Activated T-cell treated with anti-CD3 and anti-CD28 coated beads for 4 hours (primary cell): ENCODE data around the gene GUK1.
"Not testable (repeated sequence)": the region's sequence is repeated elsewhere in the genome, so short reads cannot be mapped to it uniquely, and the experiment has no call there.

Source experiments
- DNase-seq: peaks from one replicate; pipeline ENCODE4 v3.0.0-alpha.2; 2020

Gene GUK1

DNA sequence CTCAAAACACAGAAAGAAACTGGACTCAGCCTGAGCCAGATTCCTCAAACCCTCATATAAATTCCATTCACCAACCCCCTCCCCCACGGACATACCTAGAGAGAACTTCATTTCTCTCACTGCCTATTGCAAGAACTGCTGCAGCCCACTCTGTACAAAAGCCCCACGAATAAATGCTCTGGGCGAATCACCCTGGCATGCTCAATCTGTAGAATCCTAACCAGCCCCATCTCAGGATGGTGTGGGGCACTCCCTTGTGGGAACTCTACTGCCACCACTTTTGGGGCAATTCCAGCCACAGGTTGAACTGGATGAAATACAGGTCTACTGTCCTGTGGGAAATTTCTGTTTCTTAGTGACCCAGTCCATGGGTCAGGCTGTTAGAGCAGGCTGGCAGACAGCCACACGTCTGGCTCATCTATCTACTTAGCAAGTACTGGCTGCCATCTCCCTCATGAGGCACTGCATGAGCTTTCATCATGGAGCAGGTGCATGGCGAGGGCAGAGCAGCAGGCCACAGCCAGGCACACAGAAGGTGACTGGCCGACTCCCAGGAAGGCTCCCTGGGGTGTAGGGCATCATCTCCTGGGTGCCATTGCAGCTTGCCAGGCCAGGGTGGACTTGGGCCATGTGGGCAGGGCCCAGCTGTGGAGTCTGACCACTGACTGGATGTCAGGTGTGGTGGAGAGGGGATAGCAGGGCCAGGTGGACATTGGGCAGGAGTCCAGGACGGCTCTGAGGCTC is 35.4 kb upstream of the GUK1 start:
- no peak for DNase-seq

DNA sequence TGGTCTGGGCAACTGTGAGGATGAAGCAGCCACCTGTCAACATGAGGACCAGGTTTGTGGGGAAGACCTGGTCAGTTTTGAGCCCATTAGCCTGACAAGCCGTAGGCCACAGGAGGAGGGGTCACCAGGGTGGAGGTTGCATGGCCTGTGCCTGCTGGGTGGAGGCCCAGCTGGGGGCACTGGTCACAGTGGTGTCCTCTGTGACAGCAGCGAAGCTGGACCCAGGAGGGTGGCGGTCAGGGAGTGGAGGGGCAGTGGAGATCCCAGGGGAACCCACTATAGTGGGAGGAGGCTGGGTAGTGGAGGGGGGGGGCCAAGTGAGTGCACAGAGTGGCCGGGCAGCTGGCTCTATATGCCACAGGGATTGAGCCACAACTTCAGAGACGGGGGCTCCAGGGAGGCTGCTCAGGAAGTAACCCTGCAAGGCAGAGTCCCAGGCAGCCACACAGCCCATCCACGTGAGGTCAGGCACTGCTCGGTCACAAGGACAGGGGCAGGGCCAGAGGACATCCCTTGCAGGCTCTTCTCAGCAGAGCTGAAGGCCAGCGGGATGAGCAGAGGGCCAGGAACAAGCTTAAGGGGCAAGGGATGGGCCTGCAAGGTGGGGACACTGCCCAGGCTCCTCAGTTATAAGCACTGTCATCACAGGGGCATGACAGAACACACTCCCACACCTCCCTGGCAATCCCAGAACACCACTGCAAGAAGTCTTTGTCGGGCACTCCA is 34.6 kb upstream of the GUK1 start:
- DNase-seq: no peak

DNA sequence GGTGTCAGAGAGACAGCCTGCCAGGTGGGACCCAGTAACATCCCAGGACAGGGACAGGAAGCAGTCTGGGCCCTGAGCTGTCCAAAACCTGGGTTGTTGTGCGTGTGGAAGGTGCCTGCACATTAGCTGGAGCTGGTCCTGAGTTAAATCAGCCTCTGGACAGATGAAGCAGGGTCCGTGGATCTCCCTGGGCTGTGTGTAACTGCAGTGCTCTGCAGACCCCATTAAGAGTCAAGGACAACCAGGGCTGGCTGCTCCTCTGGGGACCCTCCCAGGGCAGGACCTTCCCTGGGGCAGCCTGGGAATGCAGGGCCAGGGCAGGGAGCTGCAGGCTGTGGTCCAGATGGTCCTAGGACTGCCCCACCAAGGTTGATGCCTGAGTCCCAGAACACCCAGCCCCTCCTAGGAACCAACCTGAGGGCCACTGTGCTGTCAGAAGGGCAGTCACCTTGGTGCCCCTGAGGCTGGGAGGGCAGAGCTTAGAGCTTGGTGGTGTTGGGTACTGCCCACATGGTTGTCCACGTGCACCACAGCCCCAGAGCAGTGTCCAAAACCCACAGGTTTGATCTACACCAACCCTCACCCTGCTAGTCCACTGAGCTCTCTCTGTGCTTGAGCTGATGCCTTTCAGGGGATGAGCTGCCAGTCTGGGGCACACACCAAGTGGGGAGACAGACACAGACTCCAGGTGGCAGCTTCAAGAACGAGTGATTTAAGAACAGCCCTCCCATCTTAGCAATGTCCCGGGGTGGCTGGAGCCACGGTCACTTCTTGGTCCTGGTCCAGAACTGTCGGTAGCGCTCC is 33.9 kb upstream of the GUK1 start:
- no peak for DNase-seq

DNA sequence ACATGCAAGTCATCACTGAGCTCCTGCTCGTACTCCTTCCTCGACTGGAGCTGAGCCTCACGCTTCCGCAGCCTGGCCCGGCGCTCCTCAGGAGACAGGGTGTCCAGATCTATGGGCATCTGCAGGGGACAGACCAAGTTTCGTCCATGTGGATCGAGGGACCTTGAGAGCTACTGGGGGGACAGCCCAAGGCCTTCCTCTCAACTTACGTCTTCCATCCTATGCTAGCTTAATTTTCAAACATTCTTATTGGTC is 33.4 kb upstream of the GUK1 start:
- DNase-seq: no peak

DNA sequence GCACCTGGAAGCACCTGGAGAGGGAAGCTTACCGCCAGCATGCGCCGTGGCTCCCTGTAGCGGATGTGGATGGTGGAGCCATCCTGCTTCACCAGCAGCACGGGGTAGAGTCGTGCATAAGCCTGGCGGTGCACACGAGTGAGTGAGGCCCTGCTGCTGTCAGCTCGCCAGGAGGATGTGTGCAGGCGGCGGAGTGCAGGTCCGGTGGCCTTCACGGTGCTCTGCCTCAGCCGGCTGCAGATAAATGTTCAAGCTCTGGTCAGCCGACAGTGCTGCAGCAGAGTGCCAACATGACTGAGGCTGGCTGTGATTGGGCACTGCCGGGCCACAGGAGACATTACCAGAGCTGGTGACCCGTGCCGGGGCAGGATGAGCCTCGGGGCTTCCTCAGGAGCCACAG is 32.4 kb upstream of the GUK1 start:
- DNase-seq: no peak

DNA sequence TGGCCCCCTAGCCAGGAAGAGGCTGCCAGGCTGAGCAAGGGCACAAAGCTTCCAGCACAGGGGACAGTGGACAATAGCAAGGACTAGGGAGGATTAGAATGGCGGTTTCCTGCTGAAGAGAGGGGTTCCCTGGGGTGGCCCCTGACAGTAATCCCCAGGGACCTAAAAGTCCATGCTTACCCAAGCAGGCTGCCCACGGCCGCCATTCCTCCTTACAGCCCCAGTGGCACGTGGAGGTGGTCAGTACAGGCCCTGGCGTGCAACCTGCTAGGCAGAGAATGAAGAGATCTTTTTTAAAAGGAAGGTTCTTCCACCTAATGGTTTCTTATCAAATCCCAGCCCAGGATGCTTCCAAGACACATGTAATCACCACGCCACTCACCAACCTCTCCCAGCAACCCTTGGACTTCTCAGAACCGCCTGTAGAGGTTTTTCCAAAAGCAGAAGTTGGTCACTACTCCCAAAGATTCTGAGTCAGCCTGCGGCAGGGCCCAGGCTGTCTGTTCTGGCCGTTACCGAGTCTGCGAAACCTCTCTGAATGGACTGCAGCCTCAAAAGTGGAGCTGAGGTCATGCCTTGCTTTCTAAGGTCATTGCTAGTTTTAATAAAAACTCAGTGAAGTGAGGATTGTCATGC is 31.9 kb upstream of the GUK1 start:
- DNase-seq: no peak

DNA sequence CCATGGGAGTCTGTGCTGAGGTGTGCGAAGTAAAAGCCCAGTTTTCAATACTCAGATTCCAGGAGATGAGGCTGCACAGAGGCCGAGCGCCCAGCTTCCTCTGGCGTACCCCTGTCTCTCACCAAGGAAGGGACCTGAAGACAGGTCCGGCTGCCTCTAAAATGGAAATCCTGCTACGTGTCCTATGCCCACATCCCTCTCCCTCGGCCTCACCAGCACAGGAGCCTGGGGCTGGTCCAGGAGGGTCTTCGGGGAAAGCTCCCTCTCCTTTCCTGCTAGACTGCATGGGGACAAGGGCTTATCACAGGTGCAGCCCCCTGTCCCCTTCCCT is 31.4 kb upstream of the GUK1 start:
- DNase-seq: no peak

DNA sequence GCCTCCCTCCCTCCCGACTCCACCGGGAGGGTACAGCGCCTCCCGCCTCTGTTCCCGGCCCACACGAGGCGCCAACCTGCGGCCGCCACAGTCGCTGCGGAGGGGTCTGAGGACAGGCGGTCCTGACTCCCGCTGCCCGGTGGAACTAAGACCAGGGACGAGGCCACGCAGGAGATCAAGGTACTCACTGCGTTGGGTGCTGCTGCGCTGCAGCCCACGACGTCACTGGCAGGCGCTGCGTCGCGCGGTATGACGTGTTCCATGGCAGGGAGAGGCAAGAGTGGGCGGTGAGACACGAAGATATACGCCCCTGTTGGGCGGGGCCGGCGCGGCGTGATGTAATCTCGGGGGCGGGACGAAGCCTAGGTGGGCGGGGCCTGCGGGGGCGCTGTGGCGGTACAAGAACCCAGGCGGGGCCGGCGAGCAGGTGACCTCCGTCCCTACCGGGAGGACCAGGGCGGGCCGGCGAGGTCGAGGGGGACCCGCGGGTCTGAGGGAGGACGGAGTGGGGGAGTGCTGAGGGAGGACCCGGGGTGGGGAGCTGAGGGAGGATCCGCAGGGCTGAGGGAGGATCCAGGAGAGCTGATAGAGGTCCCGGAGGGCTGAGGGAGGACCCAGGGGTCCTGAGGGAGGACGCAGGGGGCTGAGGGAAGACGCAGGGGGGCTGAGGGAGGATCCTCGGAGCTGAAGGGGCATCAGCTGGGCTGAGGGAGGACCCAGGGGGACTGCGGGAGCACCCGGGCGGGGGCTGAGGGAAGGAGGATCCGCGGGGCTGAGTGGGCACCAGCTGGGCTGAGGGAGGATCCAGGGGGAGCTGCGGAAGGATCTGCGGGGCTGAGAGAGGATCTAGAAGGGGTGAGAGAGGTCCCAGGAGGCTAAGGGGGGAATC is 30.8 kb upstream of the GUK1 start, which contains the start of gene MRPL55:
Gene MRPL55, minus strand, starts transcription at position 227 of the 889 bp plus-strand sequence. CDS start 1,039 bp downstream, outside the sequence.
- peak; percentile 100 for DNase-seq

DNA sequence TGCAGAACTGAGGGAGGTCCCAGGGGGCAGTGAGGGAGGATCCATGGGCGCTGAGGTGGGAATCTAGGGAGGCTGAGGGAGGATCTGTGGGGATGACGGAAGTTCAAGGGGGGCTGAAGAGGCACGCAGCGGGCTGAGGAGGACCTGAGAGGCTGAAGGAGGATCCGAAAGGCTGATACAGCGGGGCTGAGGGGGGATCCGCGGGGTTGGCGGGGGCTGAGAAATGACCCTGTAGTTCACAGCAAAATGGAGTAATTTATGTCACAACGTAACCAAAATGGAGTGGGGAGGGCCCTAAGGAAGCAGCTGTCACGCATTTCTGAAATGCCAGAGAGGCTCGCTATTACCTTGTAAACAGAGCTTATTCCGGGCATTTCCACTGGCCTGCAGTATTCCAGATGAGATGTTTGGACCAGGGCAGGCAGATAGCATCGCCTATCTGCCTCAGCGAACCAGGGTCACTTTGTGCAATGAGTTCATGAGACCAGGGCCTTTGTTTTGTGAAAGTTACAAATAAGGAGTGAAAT is 30.1 kb upstream of the GUK1 start:
- no peak for DNase-seq

DNA sequence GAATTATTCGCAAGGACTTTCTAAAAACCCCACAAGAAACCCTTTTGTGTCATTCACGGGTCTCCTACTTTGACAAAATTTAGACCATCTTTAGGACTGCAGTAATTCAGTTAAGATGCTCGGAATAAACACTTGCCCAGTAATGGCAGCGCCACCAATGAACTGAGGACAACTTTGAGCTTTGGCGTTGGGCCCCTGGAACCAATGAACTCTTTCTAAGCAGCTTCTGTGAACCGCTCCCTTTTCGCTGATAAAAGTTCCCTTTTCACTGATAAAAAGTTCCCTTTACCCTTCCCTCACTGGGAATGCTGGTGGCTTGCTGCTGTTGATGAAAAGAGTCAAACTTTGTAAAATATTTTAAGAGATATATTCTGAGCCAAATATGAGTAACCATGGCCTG is 29.5 kb upstream of the GUK1 start:
- no peak for DNase-seq

DNA sequence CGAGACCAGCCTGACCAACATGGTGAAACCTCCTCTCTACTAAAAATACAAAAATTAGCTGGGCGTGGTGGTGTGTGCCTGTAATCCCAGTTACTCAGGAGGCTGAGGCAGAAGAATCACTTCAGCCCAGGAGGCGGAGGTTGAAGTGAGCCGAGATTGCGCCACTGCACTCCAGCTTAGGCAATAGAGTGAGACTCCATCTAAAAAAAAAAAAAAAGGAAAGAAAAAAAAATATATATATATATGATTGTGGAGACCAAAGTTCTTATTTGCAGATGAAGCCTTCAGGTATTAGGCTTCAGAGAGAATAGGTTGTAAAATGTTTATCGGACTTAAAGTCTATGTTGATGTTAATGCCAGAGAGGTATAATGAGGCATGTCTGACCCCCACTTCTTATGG is 28.8 kb upstream of the GUK1 start:
- not testable (repeated sequence) for DNase-seq

DNA sequence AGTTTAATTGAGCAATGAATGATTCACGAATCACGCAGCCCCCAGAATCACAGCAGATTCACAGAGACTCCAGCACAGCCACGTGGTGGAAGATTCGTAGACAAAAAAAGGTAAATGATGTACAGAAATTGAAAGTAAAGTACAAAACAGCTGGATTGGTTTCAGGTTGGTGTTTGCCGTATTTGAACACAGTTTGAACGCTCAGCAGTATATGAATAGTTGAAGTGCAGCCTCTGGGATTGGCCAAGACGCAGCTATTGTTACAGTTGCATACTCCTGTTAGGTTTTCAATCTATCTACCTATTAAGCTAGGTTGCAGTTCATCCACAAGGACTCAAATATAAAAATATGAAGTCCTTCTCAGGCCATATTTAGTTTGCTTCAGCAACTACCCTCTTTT is 27.9 kb upstream of the GUK1 start:
- no peak for DNase-seq

DNA sequence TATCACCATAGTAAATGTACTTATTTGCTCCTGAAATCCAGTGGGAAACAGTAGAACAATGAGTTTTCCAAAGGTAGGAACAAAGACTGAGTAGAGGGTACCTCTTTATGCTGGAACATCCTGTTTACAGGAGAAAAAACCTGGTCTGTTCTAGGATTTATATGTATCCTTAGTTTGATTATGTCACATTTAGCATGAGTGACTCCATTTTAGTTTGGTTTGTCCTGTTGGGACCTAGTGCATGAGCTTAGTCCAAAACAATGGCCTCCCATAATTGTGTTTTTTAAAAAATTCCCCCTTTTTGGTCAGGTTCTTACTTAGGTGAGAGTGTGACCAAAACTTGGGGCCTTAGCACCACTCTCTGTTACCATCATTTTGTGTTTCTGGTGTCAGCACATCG is 27.5 kb upstream of the GUK1 start:
- DNase-seq: no peak

DNA sequence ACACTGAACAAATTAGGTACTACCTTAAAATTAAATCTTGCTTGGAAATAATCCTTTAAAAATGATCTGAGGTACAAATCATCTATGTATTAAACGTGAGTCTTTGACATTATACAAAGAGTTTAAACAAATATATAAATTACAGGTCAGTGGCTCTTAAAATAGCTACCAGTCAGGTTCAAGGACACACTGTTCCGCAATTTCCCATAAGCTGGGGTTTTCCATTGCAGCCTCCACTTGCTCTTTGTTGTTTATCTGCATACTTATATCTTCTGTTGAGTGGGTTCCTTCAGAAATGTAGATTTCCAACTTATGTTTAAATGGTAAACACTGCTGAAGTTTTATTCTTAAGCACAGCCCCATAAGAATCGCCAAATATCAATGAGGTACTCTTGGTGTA is 25.3 kb upstream of the GUK1 start:
- DNase-seq: no peak

DNA sequence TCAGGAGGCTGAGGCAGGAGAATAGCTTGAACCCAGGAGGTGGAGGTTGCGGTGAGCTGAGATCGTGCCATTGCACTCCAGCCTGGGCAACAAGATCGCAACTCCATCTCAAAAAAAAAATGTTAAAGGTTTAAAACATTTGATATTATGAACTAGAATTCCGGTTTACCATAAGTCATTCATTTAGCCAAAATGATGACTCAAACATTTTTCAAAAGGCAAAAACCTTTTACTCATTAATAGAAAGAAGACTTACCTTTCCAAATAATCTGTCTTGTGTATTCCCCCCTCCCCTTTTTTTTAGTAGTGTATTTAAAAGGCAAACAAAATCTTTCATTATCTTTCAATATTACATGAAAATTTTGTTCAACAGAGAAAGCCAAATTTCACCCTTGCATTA is 22.7 kb upstream of the GUK1 start:
- no peak for DNase-seq

DNA sequence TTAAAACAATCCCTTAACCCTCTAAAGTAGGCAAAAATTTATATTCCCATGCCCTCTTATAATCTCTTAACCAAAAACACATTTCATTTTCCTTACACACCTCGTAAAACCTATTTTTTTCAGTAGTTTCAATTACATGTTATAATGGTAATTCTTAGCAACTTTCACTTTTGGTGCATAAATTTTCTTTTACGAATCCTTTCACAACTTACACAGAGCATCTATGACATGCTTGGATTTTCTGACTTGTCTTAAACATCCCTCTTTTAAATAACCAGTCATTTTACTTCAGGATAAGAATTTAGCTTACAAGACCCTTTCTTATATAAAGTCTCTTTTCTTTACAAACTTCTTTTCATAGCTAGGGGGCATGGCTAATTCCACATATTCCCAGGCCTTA is 22.0 kb upstream of the GUK1 start:
- no peak for DNase-seq

DNA sequence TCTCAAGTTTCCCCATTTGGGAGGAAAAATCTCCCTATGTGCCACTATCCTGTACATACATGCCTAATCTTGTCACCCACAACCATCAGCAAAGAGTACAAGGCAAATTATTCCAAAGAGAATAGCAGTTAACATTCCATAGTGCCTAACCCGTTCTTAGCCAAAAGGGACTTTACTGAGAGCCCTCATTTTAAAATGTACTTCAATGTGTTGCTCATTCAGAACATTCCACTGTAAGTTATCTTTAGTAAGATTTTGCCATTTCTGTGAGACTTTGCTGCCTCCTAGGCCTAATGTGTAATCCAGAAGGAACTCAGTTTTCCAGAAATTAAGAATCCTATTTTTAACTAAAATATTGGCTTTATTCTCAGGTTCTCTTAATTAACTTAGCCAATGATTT is 19.7 kb upstream of the GUK1 start:
- DNase-seq: no peak

DNA sequence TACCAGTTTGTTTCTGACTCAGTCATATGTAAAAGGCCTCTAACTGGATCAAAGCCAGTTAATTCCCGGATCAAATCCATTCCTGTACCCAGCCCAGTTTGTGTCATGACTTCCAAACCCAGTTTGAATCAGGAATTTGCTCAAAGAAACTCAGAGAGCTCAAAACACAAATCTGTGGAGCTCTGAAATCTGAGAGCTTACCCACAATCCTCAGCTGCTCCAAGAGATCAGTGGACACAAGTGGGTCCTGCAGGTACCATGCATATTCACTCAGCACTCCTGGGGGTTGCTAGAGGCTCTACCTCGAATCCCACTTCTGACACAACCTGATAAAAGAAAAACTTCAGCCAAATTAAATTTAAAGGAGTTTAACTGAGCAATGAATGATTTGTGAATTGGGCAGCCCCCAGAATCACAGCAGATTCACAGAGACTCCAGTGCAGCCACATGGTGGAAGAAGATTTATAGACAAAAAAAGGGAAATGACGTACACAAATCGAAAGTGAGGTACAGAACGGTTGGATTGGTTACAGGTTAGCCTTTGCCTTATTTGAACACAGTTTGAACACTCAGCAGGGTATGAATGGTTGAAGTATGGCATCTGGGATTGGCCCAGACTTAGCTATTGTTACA is 19.1 kb upstream of the GUK1 start:
- no peak for DNase-seq

DNA sequence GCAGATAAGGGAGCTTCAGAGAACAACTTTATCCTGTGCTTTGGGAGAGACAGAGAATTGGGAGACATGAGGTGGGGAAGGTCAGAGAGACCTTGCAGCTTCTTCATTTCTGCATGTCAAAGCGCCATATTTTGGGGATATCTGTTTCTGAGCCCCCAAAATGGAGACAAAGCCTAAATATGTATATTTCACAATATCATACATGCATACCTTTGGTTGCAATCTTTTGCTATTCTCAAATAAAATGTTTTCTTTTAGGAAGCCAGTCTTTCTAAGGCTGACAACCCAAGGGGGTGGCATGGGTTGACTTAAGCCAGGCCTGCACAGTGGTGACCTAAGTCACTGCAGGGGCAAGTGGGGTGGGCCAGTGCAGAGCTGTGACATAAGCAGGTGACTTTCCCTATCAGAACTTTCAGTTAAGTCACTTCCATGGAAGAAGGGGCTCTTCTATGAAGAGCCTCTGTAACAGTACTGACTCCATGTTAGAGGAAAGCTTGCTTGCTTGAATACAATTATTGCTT is 17.1 kb upstream of the GUK1 start:
- no peak for DNase-seq

DNA sequence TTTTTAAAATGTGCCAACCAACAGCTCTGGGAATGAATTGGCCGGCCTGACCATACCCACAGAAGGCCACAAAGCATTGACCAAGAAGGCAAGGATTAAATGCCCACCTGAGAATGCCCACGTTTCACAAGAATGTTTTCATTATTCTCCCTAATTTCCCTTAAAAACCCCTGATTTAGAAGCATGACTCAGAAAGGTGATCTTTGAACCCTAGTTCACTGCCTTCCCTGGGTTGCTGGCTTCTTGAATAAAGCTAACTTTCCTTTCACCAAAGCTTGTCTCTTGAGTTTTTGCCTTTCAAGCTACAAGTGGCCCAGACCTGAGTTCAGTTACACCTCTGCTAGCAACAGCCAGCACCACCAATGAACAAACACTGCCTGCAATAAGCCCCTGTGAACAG is 16.6 kb upstream of the GUK1 start:
- no peak for DNase-seq

DNA sequence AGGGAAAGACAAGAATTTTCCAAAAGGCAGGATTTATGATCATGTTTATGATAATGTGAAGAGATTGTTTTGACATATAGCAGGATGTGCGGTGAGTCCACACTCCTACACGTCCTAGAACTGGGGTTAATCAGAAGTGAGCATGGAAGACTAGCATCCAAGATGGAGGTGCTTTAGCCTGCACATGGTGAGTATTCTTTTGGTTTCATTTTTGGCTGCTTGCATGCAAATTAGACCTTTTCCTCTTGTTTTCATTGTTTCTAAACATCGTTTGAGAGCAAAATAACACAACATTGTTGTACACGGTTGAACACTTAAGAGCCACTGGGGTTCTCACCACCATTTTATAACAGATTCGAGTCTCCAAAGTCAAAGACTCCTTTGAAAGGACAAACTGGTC is 14.9 kb upstream of the GUK1 start:
- no peak for DNase-seq

DNA sequence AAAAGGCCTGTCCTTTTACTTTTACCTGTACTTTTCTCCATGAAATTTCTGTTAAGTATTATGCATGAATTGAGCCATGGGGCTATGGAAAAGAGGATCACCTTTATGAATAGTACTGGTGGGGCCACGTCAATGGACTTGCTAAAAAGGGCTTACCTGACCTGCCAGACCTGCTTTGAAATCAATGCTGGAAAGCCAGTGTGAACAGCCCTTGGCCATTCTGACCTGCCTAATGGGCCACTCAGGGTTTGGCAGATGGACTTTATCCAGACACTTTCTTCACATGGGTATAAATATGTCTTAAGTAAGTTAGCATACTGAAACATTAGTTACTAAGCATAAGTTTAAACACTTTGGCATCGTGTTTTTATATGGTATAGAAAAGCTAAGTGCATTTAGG is 8.3 kb upstream of the GUK1 start:
- no peak for DNase-seq
